GM23248 (cell line): ENCODE measurements around the gene FXYD3. TPM values are rescaled to one million over a fixed set of nuclear protein-coding genes. Genes with fewer than 3 reads are reported as not detected.

ENCODE experiments used
- DNase-seq: peaks from one replicate; pipeline ENCODE4 v3.0.0-alpha.2; 2015
- H2AFZ ChIP-seq: fragments of 200-600 bp; sonication (generic); 2 replicates; pipeline ENCODE4 v1.6.1; 2016; ENCODE audit warnings: antibody characterized with exemption
- H3F3A ChIP-seq: fragments of 200-600 bp; sonication (generic); 2 replicates; pipeline ENCODE4 v1.6.1; 2016; ENCODE audit warnings: mild to moderate bottlenecking, antibody characterized with exemption, mixed run types; ENCODE audit not compliant: insufficient read depth
- H3K27ac ChIP-seq: fragments of 200-600 bp; sonication (generic); 2 replicates; pipeline ENCODE4 v1.5.1; 2016; ENCODE audit warnings: mild to moderate bottlenecking
- H3K27me3 ChIP-seq: fragments of 200-600 bp; sonication (generic); replicated peaks from 2 replicates; pipeline ENCODE4 v1.6.1; 2016; ENCODE audit warnings: mild to moderate bottlenecking; ENCODE audit not compliant: insufficient read depth
- H3K36me3 ChIP-seq: fragments of 200-600 bp; sonication (generic); 2 replicates; pipeline ENCODE4 v1.6.1; 2016; ENCODE audit warnings: low read depth, mild to moderate bottlenecking
- H3K4me1 ChIP-seq: fragments of 200-600 bp; sonication (generic); 2 replicates; pipeline ENCODE4 v1.6.1; 2016; ENCODE audit warnings: mild to moderate bottlenecking; ENCODE audit not compliant: insufficient read depth
- H3K4me2 ChIP-seq: fragments of 200-600 bp; sonication (generic); one replicate; pipeline ENCODE4 v1.6.1; 2016; ENCODE audit warnings: mild to moderate bottlenecking; ENCODE audit not compliant: unreplicated experiment
- H3K4me3 ChIP-seq: fragments of 200-600 bp; sonication (generic); 2 replicates; pipeline ENCODE4 v1.5.1; 2016; ENCODE audit warnings: mild to moderate bottlenecking
- H3K79me2 ChIP-seq: fragments of 200-600 bp; sonication (generic); 2 replicates; pipeline ENCODE4 v1.6.1; 2016; ENCODE audit warnings: mild to moderate bottlenecking; ENCODE audit not compliant: insufficient read depth
- H3K9ac ChIP-seq: fragments of 200-600 bp; sonication (generic); 2 replicates; pipeline ENCODE4 v1.6.1; 2016; ENCODE audit warnings: mild to moderate bottlenecking
- H3K9me2 ChIP-seq: fragments of 200-600 bp; sonication (generic); 2 replicates; pipeline ENCODE4 v1.6.1; 2016; ENCODE audit warnings: mixed run types, mild to moderate bottlenecking, moderate library complexity; ENCODE audit not compliant: insufficient read depth
- H3K9me3 ChIP-seq: fragments of 200-600 bp; sonication (generic); one replicate; pipeline ENCODE4 v1.6.1; 2017; ENCODE audit warnings: low read depth
- H4K20me1 ChIP-seq: fragments of 200-600 bp; sonication (generic); 2 replicates; pipeline ENCODE4 v1.6.0; 2016; ENCODE audit not compliant: insufficient read depth
- EZH2 ChIP-seq: fragments of 200-600 bp; sonication (generic); IDR thresholded peaks from 2 replicates; pipeline ENCODE4 v1.6.1; 2018; ENCODE audit warnings: antibody characterized with exemption, mild to moderate bottlenecking; ENCODE audit not compliant: insufficient read depth, poor library complexity, severe bottlenecking
- EZH2phosphoT487 ChIP-seq: fragments of 200-600 bp; sonication (generic); IDR thresholded peaks from 2 replicates; pipeline ENCODE4 v1.6.1; 2018; ENCODE audit warnings: antibody characterized with exemption, moderate library complexity, mild to moderate bottlenecking, low read depth; ENCODE audit not compliant: insufficient read depth
- WGBS, 2 experiments: methylation state at CpG; one replicate each; pipeline ENCODE4 v1.1.6; 2015 to 2017; ENCODE audit warnings: low lambda C conversion rate in 2 of 2, low coverage in 1 of 2; ENCODE audit errors: missing lambda C conversion rate in 2 of 2; 5-methylcytosine and 5-hydroxymethylcytosine counted together
- in situ Hi-C: fragments of 300-500 bp; cut with MboI; formaldehyde crosslinking; loops from 2 replicates; pipeline ENCODE4 v1.15.0; 2020
- polyA plus RNA-seq: library from polyadenylated mRNA; unstranded; fragments of >200 nt; fragmentation: Nextera tagmentation; extraction: Ambion mirVana; gene quantifications from 2 replicates; pipeline ENCODE4 v1.2.1, GENCODE V29; 2016
- total RNA-seq: library from RNA; depleted of rRNA; stranded (reverse); fragments of >200 nt; shearing (Covaris generic); gene quantifications from 2 replicates; pipeline ENCODE4 v1.2.3, GENCODE V29; 2014

The FXYD3 gene
- total and polyA plus RNA-seq, 2 experiments from 2014 or later = not detected

DNA sequence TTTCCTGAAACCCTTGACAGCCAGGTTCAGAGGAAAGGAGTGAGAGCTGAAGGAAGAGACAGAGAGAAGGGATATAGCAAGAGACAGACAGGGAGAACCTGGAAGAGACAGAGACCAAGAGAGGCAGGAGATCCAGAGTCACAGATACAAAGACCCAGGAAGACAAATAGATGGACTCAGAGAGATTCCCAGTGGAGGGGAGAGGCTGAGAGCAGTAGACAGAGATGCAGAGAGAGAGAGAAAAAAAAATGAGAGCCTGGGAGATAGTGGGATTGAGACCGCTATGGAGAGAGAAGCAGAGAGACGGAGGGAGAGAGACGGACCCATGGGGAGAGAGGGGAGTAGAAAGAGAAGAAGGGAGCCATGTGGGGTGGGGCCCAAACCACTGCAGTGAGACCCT lies 28.2 kb downstream of the FXYD3 start:
- no peak overlapping the region for H3K4me2 ChIP-seq
- peaks cover 12% of the 10 kb centered on the region; the same call in 1 of the 2 replicates for H3K4me1 ChIP-seq
- in situ Hi-C loops = no loop called here
- H3K79me2 ChIP-seq = no peaks in the 10 kb centered on the region
- no peaks in the 10 kb centered on the region for H3F3A ChIP-seq
- H4K20me1 ChIP-seq = no peaks in the 10 kb centered on the region
- WGBS, 2 experiments = 51 to 55% methylated on average over 3 of the region's 3 CpGs
- H2AFZ ChIP-seq = no peak overlapping the region
- no peaks in the 10 kb centered on the region for H3K9me3 ChIP-seq
- no peak for DNase-seq
- H3K27me3 ChIP-seq = no peaks in the 10 kb centered on the region
- TF ChIP-seq EZH2phosphoT487 (no peak), EZH2 (no peak)
- no peak overlapping the region for H3K27ac ChIP-seq
- no peak overlapping the region for H3K9ac ChIP-seq
- H3K9me2 ChIP-seq = no peaks in the 10 kb centered on the region
- no peaks in the 10 kb centered on the region for H3K36me3 ChIP-seq
- H3K4me3 ChIP-seq = no peak overlapping the region

DNA sequence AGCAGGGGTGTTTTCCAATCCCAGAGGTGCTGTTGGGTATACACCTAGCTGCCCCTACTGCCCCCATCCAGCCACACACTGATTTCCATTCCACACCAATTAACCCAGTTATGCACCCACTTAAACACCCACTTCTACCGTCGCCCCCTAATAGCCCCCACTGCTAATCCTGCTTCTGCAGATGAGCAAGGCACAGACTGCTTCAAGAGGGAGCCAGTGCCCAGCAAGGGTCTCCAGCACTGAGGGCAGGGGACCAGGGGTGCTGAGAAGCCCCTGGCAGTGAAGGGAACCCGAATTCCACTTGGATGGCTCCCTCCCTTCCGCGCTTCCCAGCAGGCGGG lies 28.6 kb downstream of the FXYD3 start:
- Histone ChIP-seq H3F3A (no peaks in the 10 kb centered on the region), H3K9ac (no peak overlapping the region), H3K9me3 (no peaks in the 10 kb centered on the region), H3K4me3 (no peak overlapping the region), H3K27me3 (no peaks in the 10 kb centered on the region), H3K4me2 (no peak overlapping the region), H3K9me2 (no peaks in the 10 kb centered on the region), H3K27ac (no peak overlapping the region), H3K4me1 (peaks cover 8% of the 10 kb centered on the region; the same call in 1 of the 2 replicates), H3K36me3 (no peaks in the 10 kb centered on the region), H3K79me2 (no peaks in the 10 kb centered on the region), H4K20me1 (no peaks in the 10 kb centered on the region), H2AFZ (no peak overlapping the region)
- WGBS, 2 experiments = 85 to 86% methylated on average over 6 of the region's 6 CpGs
- DNase-seq = no peak
- in situ Hi-C loops = no loop called here
- TF ChIP-seq EZH2 = no peak
- TF ChIP-seq EZH2phosphoT487 = no peak

DNA sequence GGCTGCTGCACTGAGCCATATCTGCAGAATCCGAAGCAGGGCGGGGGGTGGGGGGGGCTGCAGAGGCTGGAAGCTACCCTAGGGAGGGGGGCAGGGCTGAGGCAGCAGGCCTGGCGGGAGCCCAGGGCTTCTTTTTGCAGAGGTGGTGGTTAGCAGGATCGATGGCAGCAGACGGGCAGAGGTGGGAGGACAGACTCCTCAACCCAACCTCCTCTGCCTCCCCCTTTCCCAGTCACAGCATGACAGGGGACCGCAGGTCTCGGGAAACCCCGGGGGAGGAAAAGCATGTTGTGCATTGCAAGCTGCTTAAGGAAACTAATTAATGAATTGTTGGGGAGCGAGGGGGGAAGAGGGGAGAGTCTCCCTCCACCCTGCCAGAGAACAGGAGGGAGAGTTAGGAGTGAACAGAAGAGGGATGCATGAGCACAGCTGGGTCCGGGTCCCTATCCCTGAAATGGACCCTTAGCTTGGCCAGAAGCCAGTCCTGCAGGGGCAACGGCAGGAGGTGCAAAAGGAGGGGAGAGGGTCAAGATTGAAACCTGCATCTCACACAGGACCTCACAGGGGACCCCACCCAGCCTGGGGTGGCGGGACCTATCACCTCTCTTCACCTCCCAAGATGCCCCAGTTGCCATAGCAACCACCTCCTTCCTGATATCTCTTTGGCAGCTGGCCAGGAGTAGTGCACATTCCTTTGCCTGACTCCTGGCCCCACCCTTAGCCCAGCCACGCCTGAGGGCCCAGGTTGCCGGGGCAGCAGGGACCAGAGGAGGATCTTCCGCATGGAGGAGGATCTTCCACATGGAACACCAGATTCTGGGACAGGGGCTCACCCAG lies 29.2 kb downstream of the FXYD3 start:
- Histone ChIP-seq H2AFZ (no peak overlapping the region), H3K79me2 (no peaks in the 10 kb centered on the region), H3K36me3 (no peaks in the 10 kb centered on the region), H3K9me3 (no peaks in the 10 kb centered on the region), H4K20me1 (no peaks in the 10 kb centered on the region), H3K27me3 (no peaks in the 10 kb centered on the region), H3K27ac (no peak overlapping the region), H3K4me3 (no peak overlapping the region), H3K9me2 (no peaks in the 10 kb centered on the region), H3F3A (no peaks in the 10 kb centered on the region), H3K4me2 (no peak overlapping the region), H3K4me1 (peaks cover 2% of the 10 kb centered on the region; the same call in 1 of the 2 replicates), H3K9ac (no peak overlapping the region)
- TF ChIP-seq EZH2phosphoT487 (no peak), EZH2 (no peak)
- in situ Hi-C loops = no loop called here
- 62 to 63% methylated on average over 13 to 15 of the region's 15 CpGs for WGBS, 2 experiments
- no peak for DNase-seq

DNA sequence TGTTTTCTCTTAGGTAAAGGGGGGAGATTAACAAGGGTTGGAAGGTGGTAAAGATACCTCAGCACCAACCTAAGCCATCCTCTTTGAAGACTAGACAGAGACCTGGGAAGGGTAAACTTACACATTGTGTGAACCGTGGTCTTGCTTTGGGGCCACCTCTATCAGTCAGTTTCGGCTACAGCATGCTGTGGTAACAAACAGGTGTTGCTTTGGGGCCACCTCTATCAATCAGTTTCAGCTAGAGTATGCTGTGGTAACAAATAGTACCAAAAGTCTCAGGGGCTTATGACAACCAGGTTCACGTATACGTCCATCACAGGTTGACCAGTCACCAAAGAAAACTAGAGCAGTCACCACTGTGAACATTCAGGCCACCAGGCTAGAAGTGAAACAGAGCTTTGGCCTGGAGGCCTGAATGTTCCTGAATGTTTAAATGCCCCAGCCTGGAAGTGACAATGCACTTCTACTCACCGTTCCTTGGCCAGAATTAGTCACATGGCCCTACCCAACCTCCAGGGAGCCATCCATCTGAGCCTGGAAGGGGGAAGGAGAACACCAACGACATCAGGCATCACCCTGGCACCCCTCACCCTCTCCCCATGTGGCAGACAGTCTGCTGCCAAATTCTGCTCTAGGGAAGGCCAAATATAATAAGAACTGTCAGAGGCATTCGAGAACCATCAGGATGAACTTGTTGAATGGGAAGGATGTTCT lies 31.3 kb downstream of the FXYD3 start:
- H3K9me3 ChIP-seq = no peaks in the 10 kb centered on the region
- no peaks in the 10 kb centered on the region for H3K27me3 ChIP-seq
- H3K36me3 ChIP-seq = no peaks in the 10 kb centered on the region
- H3F3A ChIP-seq = no peaks in the 10 kb centered on the region
- H3K9ac ChIP-seq = no peak overlapping the region
- WGBS, 2 experiments = 58 to 60% methylated on average over 7 of the region's 7 CpGs
- no peaks in the 10 kb centered on the region for H3K9me2 ChIP-seq
- no peak overlapping the region for H3K4me3 ChIP-seq
- in situ Hi-C loops = no loop called here
- H3K4me1 ChIP-seq = no peaks in the 10 kb centered on the region
- H3K79me2 ChIP-seq = no peaks in the 10 kb centered on the region
- DNase-seq = no peak
- H2AFZ ChIP-seq = no peak overlapping the region
- H4K20me1 ChIP-seq = no peaks in the 10 kb centered on the region
- no peak overlapping the region for H3K27ac ChIP-seq
- no peak overlapping the region for H3K4me2 ChIP-seq
- TF ChIP-seq EZH2phosphoT487 = no peak
- TF ChIP-seq EZH2 = no peak
